Fibroblast of lung (primary cell): ENCODE data around the gene EPS8L1.

Experiments
- EZH2 ChIP-seq: IDR thresholded peaks from 2 replicates; pipeline ENCODE4 v1.5.1; 2012; ENCODE audit warnings: low read length, control low read depth, mild to moderate bottlenecking; ENCODE audit errors: missing control alignments
- TF ChIP-seq, protein P1 (sequence below), 2 donors: IDR thresholded peaks in 1 of 2; conservative IDR thresholded peaks in 1 of 2; 1 replicate in 1 of 2; 2 replicates in 1 of 2; pipeline ENCODE4 v1.5.1; 2011 to 2012; ENCODE audit warnings: low read length in 2 of 2, control low read depth in 1 of 2, inconsistent platforms in 1 of 2, low read depth in 1 of 2, mild to moderate bottlenecking in 1 of 2

GRCh38 chr19:55046975-55047622 is 28.6 kb upstream of the EPS8L1 start:
- TF ChIP-seq, protein P1, sequence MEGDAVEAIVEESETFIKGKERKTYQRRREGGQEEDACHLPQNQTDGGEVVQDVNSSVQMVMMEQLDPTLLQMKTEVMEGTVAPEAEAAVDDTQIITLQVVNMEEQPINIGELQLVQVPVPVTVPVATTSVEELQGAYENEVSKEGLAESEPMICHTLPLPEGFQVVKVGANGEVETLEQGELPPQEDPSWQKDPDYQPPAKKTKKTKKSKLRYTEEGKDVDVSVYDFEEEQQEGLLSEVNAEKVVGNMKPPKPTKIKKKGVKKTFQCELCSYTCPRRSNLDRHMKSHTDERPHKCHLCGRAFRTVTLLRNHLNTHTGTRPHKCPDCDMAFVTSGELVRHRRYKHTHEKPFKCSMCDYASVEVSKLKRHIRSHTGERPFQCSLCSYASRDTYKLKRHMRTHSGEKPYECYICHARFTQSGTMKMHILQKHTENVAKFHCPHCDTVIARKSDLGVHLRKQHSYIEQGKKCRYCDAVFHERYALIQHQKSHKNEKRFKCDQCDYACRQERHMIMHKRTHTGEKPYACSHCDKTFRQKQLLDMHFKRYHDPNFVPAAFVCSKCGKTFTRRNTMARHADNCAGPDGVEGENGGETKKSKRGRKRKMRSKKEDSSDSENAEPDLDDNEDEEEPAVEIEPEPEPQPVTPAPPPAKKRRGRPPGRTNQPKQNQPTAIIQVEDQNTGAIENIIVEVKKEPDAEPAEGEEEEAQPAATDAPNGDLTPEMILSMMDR (conservative IDR thresholded peaks at IDR 0.05 in 1 of 2, IDR thresholded peaks at IDR 0.05 in 1 of 2; ENCODE audit: low read depth in 1 of 2, low read length in 2 of 2), result no peak
- TF ChIP-seq EZH2, result no peak
